Thyroid gland (tissue), 4 donors: ENCODE measurements around the gene CRIM1.

ENCODE experiments used
- POLR2A ChIP-seq, 2 donors: fragments of 450-650 bp; IDR thresholded peaks; one replicate each; pipeline ENCODE4 v1.6.1; 2017; ENCODE audit warnings: antibody characterized with exemption in 2 of 2, mild to moderate bottlenecking in 2 of 2, moderate library complexity in 1 of 2
- TF ChIP-seq, protein P1 (sequence below), 6 experiments: fragments of 200-600 bp in 3 of 6; fragments of 450-650 bp in 3 of 6; sonication (generic) in 3 of 6; IDR thresholded peaks; one replicate each; pipeline ENCODE4 v1.5.1; 2016 to 2019; ENCODE audit warnings: antibody characterized with exemption in 6 of 6, mild to moderate bottlenecking in 2 of 6, inconsistent platforms in 1 of 6, moderate library complexity in 1 of 6

DNA sequence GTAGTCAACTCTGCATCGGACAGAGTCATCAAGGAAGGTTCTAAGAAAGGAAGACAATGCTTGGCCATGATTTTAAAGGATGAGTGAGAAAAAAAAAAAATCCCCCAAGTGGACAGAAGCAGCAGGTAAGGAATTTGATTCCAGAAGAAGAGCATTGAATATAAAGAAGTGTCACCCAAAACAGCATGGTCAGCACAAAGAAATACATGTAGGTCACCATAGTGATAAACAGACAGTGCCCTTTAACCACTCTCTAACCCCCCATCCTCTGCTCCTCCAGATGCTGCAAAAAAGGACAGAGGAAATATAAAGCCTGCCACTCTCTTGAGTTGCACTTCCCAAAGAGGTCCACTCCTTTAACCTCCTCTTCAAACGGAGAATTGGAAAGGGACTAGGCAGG lies 219.0 kb downstream of the CRIM1 start:
- TF ChIP-seq, protein P1, sequence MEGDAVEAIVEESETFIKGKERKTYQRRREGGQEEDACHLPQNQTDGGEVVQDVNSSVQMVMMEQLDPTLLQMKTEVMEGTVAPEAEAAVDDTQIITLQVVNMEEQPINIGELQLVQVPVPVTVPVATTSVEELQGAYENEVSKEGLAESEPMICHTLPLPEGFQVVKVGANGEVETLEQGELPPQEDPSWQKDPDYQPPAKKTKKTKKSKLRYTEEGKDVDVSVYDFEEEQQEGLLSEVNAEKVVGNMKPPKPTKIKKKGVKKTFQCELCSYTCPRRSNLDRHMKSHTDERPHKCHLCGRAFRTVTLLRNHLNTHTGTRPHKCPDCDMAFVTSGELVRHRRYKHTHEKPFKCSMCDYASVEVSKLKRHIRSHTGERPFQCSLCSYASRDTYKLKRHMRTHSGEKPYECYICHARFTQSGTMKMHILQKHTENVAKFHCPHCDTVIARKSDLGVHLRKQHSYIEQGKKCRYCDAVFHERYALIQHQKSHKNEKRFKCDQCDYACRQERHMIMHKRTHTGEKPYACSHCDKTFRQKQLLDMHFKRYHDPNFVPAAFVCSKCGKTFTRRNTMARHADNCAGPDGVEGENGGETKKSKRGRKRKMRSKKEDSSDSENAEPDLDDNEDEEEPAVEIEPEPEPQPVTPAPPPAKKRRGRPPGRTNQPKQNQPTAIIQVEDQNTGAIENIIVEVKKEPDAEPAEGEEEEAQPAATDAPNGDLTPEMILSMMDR (IDR thresholded peaks at IDR 0.05), result no peak
- TF ChIP-seq POLR2A (IDR thresholded peaks at IDR 0.05), result no peak
